Measurements from ENCODE around the gene TNFRSF21.
"Not testable (repeated sequence)": the region's sequence is repeated elsewhere in the genome, so short reads cannot be mapped to it uniquely, and the experiment has no call there.

Gene TNFRSF21

DNA sequence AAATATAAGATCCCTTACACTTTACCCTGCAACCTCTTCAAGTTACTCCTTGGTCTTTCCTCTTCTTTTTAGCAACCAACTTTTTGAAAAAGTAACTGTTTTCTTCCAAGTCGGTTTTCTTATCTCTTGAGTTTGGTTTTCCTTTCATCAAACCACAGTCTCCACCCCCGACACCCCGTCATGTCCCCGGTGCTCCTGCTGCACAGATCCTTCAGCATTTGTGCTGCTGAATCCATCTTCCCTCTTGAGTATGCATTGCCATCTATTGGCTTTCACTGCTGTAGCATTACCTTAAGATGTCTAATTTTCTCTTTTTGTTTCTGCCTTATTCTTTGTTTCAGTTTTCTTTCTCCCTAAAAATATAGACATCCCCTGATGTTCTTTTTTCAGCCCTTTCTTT lies 11.9 kb upstream of the TNFRSF21 start:
- DNase-seq, result no peak

DNA sequence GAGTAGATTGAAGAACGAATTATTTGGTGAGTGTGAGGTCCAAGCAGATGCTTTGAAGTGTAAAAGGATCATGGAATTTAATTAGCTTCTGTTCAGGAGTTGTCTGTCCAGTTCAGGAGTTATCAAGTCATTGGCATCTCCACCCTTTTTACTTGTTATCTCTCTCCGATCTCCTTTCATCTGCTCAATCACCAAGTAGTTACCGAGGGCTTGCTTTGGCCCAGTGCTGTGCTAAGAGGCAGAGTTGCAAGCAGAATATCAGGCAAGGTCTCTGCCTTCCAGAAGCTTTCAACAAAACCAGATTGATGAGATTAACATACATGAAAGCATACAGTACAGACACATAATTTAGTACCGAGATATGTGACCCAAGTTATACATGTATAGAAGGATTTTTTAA lies 10.2 kb upstream of the TNFRSF21 start:
- DNase-seq, result no peak

GRCh38 chr6:47319382-47319781 lies 9.7 kb upstream of the TNFRSF21 start:
- no peak for DNase-seq

- DNase-seq, result no peak
Measured at GRCh38 chr6:47318236-47318989, 8.7 kb upstream of the TNFRSF21 start.

GRCh38 chr6:47315181-47315580 lies 5.5 kb upstream of the TNFRSF21 start:
- not testable (repeated sequence) for DNase-seq

DNA sequence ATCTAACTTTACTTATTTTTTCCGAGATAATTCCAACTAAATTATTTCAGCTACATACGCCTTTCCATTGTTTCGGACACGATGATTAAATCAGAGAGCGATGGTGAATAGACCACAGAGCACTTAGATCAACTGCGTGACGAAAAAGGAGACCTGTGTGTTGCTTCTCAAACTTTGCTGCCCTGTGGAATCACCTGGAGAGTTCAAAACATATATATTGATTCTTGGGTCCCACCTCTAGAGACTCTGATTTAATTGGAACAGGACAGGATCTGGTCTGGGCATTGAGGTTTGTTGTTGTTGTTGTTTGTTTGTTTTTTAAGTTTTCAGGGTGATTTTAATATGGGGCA lies 401 bp upstream of the TNFRSF21 start:
- no peak for DNase-seq

DNA sequence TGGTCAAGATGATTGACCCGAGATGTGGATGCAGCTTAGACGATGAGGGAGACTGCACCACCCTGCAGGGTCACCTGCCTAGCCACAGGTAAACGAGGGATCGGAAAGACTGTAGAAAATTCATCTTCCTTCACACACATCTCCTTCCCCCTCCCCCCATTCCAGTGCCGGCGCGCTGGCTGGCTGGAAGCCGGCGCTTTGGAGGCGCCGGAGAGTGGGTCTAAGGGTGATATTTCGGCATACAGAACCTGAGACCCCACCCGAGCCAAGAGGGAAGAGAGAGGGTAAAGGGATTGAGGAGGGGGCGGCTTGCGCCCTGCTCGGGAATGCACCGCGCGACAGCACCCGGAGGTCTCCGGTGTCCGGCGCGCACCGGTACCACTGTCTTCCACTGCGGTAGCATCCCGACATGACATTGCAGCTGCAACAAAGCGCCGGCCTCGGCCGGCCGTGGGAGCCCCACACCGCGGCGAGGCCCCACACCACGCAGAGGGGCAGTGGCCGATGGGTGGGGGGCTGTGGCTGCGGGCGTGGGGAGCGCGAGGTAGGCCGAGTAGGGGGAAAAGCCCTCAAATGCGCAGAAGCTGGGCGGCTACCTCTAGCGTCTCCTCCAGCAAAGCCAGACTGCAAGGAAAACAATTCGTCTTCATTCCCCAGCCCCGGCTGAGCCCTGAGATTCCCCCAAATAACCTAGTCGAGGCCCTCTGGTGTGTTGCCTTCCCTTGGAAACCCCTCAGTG lies 984 bp downstream of the TNFRSF21 start:
- DNase-seq, result no peak

DNA sequence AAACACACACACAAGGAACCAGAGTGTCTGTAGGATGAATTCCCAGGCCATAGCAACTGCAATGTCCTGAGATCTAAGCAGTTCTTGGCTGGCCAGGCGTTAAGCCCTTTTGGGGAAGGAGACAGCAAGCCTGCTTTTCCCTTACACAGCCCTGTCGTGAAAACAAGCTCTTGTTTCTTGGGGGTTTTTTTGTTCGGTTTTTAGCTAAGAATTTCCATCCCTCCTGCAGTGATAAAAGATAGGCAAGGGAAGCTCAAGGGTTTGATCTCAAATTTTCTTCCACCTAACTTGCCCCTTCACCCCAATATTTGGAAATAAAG lies 1.5 kb downstream of the TNFRSF21 start:
- DNase-seq, result no peak

DNA sequence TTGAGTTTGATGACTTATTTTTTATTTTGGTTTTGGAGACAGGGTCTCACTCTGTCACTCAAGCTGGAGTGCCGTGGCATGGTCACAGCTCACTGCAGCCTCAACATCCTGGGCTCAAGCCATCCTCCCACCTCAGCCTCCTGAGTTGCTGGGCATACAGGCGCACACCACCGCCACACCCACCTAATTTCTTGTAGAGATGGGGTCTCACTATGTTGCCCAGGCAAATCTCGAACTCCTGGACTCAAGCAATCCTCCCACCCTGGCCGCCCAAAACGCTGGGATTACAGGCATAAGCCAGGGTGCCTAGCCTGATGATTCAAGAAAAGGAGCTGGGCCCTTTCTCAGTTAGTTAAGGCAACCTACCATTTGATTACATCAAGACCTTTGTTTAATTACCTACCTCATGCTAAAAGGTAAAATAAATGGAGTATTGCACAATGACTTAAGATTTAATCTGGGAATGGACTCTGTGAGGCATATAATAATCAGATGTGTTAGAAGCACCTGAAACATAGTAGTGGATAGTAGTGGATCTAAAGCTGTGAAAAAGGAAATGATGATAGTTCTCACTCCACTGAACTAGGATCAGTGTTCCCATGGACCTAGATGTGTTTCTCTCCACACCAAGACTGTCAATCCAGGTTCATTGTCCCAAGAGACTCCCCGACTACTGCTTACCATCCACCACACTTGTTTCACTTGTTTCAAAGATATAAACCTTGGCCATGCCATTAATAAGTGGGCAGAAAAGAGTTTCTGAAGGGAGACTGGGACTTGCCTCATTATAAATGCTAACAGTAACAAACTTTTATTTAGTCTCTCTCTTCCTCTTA lies 2.1 kb downstream of the TNFRSF21 start:
- no peak for DNase-seq

- DNase-seq, result no peak
Measured at GRCh38 chr6:47306887-47307286, 2.8 kb downstream of the TNFRSF21 start.

GRCh38 chr6:47303861-47304260 lies 5.8 kb downstream of the TNFRSF21 start:
- no peak for DNase-seq

- no peak for DNase-seq
Measured at GRCh38 chr6:47303342-47303741, 6.4 kb downstream of the TNFRSF21 start.

DNA sequence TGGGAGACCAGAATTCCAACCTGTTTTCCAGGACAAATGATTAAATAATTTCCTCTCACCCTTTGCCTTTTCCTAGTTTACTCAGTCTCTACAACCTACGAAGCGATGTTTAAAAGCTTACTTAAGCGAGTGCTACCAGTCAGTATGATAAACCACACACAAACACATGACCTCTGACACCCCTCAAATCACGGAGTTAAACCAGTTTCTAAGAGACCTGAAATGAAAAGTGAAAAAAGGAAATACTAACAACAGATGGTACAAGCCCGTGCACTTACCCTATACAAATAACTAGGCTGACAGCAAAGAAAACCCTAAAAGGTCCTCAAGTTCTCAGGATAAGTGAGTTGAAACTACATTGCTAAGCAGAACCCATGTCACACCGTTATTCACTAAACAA lies 7.7 kb downstream of the TNFRSF21 start:
- no peak for DNase-seq

DNA sequence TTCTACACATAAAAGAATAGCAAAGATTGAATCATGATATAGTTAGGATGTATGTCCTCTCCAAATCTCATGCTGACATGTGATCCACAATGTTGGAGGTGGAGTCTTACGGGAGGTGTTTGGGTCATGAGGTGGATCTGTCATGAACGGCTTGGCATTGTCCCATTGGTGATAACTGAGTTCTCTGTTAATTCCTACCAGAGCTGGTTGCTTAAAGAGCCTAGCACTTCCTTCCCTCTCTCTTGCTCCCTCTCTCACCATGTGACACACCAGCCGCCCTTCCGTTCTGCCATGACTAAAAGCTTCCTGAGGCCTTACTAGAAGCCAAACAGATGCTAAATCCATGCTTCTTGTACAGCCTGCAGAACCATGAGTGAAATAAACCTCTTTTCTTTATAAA lies 8.3 kb downstream of the TNFRSF21 start:
- DNase-seq, result no peak

DNA sequence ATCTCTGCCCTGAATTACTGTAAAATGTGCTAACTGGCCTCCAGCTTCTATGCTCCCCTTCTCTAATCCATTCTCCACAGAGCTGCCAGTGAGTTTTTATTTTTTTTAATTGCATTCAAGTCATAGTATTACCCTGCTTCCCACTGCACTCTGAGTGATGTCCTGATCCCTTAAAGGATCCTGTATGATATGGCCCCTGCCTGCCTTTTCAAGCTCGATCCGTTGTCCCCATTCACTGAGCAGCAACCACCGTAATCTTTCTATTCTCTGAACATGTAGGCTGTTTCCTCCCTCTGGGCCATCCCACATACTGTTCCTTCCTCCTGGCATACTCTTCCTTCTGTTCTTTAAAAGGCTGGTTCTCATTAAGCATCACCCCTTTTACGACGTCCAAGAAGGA lies 9.3 kb downstream of the TNFRSF21 start:
- no peak for DNase-seq

DNA sequence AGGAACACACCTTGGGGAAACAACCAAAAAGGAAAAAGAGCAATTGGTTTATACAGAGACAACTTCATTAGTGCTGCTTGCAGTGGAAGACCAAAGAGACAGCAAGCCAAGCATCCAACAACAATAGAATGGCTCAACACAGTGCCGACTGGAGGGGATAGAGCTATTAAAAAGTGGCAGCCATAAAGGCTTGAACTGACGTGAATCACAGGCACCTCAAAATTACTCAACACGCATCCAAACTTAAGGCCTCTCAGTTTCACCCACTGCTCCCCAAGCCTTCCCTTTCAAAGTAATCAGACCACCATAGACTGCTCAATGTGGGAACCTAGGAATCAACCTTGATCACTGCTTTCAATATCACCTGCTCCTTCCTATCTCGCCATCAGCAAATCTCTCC lies 9.7 kb downstream of the TNFRSF21 start:
- DNase-seq, result no peak

- no peak for DNase-seq
Measured at GRCh38 chr6:47298475-47298874, 11.2 kb downstream of the TNFRSF21 start.

DNA sequence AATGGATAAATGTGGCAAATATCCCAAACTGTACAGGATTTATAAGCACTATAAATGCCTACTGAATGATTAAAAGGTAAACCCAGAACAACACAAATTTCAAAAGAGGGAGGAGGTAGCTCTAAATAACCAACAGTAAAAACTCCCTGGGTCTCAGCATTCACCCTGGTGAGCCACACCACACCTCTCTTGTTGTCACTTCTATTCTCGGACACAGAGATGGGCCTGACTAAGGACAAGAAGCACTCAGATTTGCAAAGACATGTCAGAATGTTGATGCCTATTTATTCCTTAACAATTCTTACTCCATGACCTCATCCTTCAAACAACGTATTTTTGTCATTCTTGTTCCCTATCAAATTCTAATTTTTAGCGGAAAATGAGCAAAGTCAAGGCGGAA lies 14.7 kb downstream of the TNFRSF21 start:
- DNase-seq, result no peak

DNA sequence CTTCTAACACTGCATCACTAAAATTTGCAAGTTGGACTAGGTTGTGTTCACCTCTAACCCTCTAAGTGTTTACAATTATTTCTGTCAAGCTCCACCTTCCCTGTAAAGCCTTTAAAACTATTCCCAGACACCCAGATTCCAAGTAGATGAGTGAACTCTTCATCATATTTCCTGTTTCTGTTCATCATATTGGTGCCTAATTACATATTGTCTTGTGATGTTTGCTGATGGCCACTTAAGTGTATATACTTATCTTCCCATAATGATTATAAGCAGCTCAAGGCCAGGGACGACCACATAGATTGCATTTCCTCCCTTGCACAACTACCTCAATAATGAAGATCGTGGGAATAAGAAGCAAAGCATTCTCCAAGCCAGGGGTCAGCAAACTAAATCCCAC lies 16.8 kb downstream of the TNFRSF21 start:
- DNase-seq, result no peak

DNA sequence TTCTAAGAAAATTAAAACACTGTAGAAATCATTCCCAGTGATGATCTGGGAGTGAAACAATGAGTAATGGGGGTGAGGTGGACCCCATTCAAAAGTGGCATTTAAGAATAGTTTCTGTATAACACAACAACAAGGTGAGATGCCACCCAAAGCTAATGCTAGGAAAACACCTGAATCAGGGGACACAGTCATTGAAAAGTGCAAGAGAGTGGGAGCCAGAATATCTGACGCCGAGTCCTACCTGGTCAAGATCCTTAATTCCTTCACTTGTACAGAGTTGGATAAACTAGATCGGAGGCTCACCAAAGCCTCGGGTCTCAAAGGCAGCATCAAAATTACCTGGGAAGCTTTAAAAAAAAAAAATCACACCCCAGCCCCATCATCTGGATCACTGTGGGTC lies 17.7 kb downstream of the TNFRSF21 start:
- no peak for DNase-seq

- DNase-seq, result no peak
Measured at GRCh38 chr6:47290124-47290834, 19.4 kb downstream of the TNFRSF21 start.

- DNase-seq, result no peak
Measured at GRCh38 chr6:47288267-47289090, 21.2 kb downstream of the TNFRSF21 start.
